AG04450 (cell line): Measurements from ENCODE around the gene FBXW7. TPM values are rescaled to one million over a fixed set of nuclear protein-coding genes. Genes with fewer than 3 reads are reported as not detected.

ENCODE experiments used
- CTCF ChIA-PET: fragments of 300-600, 350-600 bp; formaldehyde crosslinking; extraction: SDS; loops from one replicate; lab custom pipeline; 2022; ENCODE audit warnings: antibody characterized with exemption, inconsistent platforms; lab: Charles Lee
- POLR2A ChIA-PET: fragments of 350-600 bp; formaldehyde crosslinking; extraction: SDS; loops from one replicate; lab custom pipeline; 2021; ENCODE audit warnings: antibody characterized with exemption, inconsistent platforms; lab: Yijun Ruan, JAX
- DNase-seq: peaks from one replicate; pipeline ENCODE4 v3.0.0-alpha.2; 2011; ENCODE audit warnings: low read depth, low spot score
- H3K27ac ChIP-seq: one replicate; pipeline ENCODE4 v1.5.1; 2012; ENCODE audit warnings: low read depth, low read length, control low read depth
- H3K27me3 ChIP-seq: one replicate; pipeline ENCODE4 v1.6.0; 2012; ENCODE audit warnings: low read length; ENCODE audit not compliant: control insufficient read depth, insufficient read depth
- H3K4me3 ChIP-seq: 2 replicates; pipeline ENCODE4 v1.5.1; 2011; ENCODE audit warnings: mild to moderate bottlenecking, low read depth, low read length, control low read depth
- H3K9me3 ChIP-seq: 2 replicates; pipeline ENCODE4 v1.5.1; 2012; ENCODE audit warnings: low read length; ENCODE audit not compliant: control insufficient read depth, insufficient read depth
- polyA plus RNA-seq: library from polyadenylated mRNA; depleted of rRNA; stranded (reverse); fragments of >200 nt; gene quantifications from 2 replicates; pipeline ENCODE4 v1.2.3, GENCODE V29; 2011
- TF ChIP-seq, protein P1 (sequence below): IDR thresholded peaks from 2 replicates; pipeline ENCODE4 v1.5.1; 2011; ENCODE audit warnings: low read depth, low read length, control low read depth, inconsistent platforms

Gene FBXW7
- polyA plus RNA-seq, 1 experiment: 16.3 TPM

DNA sequence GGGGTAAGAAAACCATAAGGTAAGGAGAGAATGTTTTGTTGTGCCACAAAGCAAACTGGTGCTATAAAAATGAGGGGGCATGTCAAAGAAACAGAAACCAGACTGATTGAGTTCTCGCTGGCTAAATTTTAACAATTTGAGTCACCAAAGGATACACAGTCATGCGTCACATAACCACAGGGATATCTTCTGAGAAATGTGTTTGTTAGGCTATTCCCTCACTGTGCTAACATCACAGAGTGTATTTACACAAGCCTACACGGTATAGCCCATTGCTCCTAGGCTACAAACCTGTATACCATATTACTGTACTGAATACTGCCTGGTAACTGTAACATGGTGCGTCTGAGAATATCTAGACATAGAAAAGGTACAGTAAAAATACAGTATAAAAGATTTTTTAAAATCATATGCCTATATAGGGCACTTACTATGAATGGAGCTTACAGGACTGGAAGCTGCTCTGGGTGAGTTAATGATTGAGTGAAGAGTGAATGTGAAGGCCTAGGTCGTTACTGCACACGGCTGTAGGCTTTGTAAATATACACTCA, 50.1 kb downstream of the FBXW7 start:
- Histone ChIP-seq H3K4me3 (peak overlapping the region; percentile 18; the same call in 1 of the 2 replicates), H3K27me3 (no peaks in the 10 kb centered on the region), H3K9me3 (no peaks in the 10 kb centered on the region), H3K27ac (no peak overlapping the region)
- TF ChIP-seq, protein P1, sequence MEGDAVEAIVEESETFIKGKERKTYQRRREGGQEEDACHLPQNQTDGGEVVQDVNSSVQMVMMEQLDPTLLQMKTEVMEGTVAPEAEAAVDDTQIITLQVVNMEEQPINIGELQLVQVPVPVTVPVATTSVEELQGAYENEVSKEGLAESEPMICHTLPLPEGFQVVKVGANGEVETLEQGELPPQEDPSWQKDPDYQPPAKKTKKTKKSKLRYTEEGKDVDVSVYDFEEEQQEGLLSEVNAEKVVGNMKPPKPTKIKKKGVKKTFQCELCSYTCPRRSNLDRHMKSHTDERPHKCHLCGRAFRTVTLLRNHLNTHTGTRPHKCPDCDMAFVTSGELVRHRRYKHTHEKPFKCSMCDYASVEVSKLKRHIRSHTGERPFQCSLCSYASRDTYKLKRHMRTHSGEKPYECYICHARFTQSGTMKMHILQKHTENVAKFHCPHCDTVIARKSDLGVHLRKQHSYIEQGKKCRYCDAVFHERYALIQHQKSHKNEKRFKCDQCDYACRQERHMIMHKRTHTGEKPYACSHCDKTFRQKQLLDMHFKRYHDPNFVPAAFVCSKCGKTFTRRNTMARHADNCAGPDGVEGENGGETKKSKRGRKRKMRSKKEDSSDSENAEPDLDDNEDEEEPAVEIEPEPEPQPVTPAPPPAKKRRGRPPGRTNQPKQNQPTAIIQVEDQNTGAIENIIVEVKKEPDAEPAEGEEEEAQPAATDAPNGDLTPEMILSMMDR: no peak
- CTCF ChIA-PET: interaction anchor here (0.6 to 4.0 kb wide), 2 partner anchors 16 to 155 kb away, joined by 3 to 34 read pairs; no protein-coding TSS in a partner anchor
- DNase-seq: peak; percentile 42
- POLR2A ChIA-PET: interaction anchor here (0.6 kb wide), 1 partner anchor 78 kb away, joined by 3 read pairs; no protein-coding TSS in a partner anchor

DNA sequence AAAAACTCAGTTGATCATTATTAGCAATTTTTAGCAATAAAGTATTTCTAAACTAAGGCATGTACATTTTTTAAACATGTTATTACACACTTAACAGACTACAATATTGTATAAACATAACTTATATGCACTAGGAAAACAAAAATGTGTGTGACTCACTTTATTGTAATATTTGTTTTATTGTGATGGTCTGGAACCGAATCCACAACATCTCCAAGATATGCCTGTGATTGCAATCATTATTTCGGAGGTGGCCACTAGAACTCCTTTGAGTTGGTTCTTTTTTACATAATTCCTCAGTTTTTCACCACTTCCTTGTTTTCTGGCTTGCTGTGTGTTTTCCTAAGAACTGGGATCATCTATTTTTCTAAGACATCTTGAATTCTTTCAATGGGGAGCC, 53.7 kb downstream of the FBXW7 start:
- Histone ChIP-seq H3K27me3 (no peaks in the 10 kb centered on the region), H3K4me3 (no peak overlapping the region), H3K27ac (no peak overlapping the region), H3K9me3 (no peaks in the 10 kb centered on the region)
- ChIA-PET POLR2A (no interaction called here), CTCF (interaction anchor here (1.0 kb wide), 1 partner anchor 22 kb away, joined by 3 read pairs; no protein-coding TSS in a partner anchor)
- TF ChIP-seq, protein P1: no peak
- DNase-seq: no peak

DNA sequence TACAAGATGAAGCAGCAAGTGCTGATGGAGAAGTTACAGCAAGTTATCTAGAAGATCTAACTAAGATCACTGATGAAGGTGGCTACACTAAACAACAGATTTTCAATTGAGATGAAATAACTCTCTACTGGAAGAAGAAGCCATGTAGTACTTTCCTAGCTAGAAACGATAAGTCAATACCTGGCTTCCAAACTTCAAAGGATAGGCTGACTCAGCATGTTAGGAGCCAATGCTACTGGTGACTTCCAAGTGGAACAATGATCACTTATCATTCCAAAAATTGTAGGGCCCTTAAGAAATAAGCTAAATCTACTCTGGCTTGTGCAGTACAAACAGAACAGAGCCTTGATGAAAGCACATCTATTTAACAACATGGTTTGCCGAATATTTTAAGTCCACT, 55.0 kb downstream of the FBXW7 start:
- TF ChIP-seq, protein P1: no peak
- Histone ChIP-seq H3K27ac (no peak overlapping the region), H3K27me3 (no peaks in the 10 kb centered on the region), H3K9me3 (no peaks in the 10 kb centered on the region), H3K4me3 (no peak overlapping the region)
- ChIA-PET POLR2A (no interaction called here), CTCF (interaction anchor here (0.6 to 2.4 kb wide), 5 partner anchors 20 to 1235 kb away, joined by 3 to 14 read pairs (median 5); no protein-coding TSS in a partner anchor)
- no peak for DNase-seq

- ChIA-PET CTCF (interaction anchor here (0.9 to 2.4 kb wide), 4 partner anchors 21 to 160 kb away, joined by 3 to 14 read pairs (median 6); no protein-coding TSS in a partner anchor), POLR2A (no interaction called here)
- no peak for DNase-seq
- H3K4me3 ChIP-seq: no peak overlapping the region
- no peaks in the 10 kb centered on the region for H3K9me3 ChIP-seq
- TF ChIP-seq, protein P1: no peak
- no peaks in the 10 kb centered on the region for H3K27me3 ChIP-seq
- H3K27ac ChIP-seq: no peak overlapping the region
Measured at GRCh38 chr4:152480326-152480725, 55.6 kb downstream of the FBXW7 start.

DNA sequence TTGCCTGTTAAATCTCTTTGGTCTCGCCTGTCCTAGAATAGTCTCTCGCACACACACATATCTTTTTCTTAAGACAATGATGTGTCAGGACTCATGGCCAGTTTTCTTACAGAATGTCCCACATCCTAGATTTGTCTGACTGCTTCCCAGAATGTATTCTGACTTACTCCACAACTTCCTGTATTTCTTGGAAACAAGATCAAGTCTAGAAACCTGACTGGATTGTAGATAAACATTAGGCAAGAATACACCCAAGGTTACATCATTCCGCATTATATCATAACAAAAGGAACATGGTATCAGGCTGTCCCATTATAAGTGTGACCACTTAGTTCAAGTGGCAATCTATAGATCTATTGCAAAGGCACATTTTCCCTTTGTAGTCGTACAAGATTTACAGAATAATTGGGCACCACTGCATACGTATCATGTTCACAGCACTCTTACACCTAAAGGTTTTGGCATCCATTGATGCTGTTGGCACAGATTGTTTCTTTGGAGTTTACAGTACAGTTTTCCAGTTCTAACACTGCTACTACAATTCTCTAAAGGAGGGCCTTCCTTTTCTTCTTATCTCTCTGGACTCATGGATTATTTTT, 56.4 kb downstream of the FBXW7 start:
- Histone ChIP-seq H3K27ac (no peak overlapping the region), H3K4me3 (no peak overlapping the region), H3K9me3 (no peaks in the 10 kb centered on the region), H3K27me3 (no peaks in the 10 kb centered on the region)
- TF ChIP-seq, protein P1: no peak
- DNase-seq: no peak
- CTCF ChIA-PET: interaction anchor here (0.7 to 3.0 kb wide), 3 partner anchors 21 to 162 kb away, joined by 3 to 15 read pairs (median 14); no protein-coding TSS in a partner anchor
- POLR2A ChIA-PET: no interaction called here
